DOHH2 (cell line): Measurements from ENCODE around the gene ASPSCR1.
"Not testable (repeated sequence)": the region's sequence is repeated elsewhere in the genome, so short reads cannot be mapped to it uniquely, and the experiment has no call there.

ENCODE experiments used
- H3F3A ChIP-seq: fragments of 200-600 bp; sonication (generic), shearing (Covaris generic); 2 replicates; pipeline ENCODE4 v1.6.0; 2016; ENCODE audit warnings: antibody characterized with exemption, mild to moderate bottlenecking; ENCODE audit not compliant: control insufficient read depth, insufficient read depth
- H3K27ac ChIP-seq: fragments of 200-600 bp; sonication (generic); 2 replicates; pipeline ENCODE4 v1.5.1; 2014; ENCODE audit warnings: low read depth, mild to moderate bottlenecking, low read length, moderate library complexity
- H3K27me3 ChIP-seq: fragments of 200-600 bp; sonication (generic); 2 replicates; pipeline ENCODE4 v1.6.1; 2014; ENCODE audit warnings: mild to moderate bottlenecking, low read length, mixed read lengths; ENCODE audit not compliant: control insufficient read depth
- H3K36me3 ChIP-seq: fragments of 200-600 bp; sonication (generic); 2 replicates; pipeline ENCODE4 v1.6.1; 2014; ENCODE audit warnings: mild to moderate bottlenecking, low read length, moderate library complexity, mixed read lengths; ENCODE audit not compliant: control insufficient read depth
- H3K4me1 ChIP-seq: fragments of 200-600 bp; sonication (generic); 2 replicates; pipeline ENCODE4 v1.6.1; 2014; ENCODE audit warnings: mild to moderate bottlenecking, low read length, mixed read lengths; ENCODE audit not compliant: control insufficient read depth
- H3K4me2 ChIP-seq: fragments of 200-600 bp; sonication (generic); 2 replicates; pipeline ENCODE4 v1.6.0; 2014; ENCODE audit warnings: mild to moderate bottlenecking, low read length, moderate library complexity
- H3K4me3 ChIP-seq: fragments of 200-600 bp; sonication (generic); 2 replicates; pipeline ENCODE4 v1.5.1; 2014; ENCODE audit warnings: mild to moderate bottlenecking, low read length, mixed read lengths
- H3K79me2 ChIP-seq: fragments of 200-600 bp; sonication (generic); 2 replicates; pipeline ENCODE4 v1.6.1; 2014; ENCODE audit warnings: mild to moderate bottlenecking, low read length, mixed read lengths; ENCODE audit not compliant: control insufficient read depth
- H3K9me2 ChIP-seq: fragments of 200-600 bp; sonication (generic); replicated peaks from 2 replicates; pipeline ENCODE4 v1.6.1; 2014; ENCODE audit warnings: mild to moderate bottlenecking, low read length, mixed read lengths; ENCODE audit not compliant: control insufficient read depth
- H3K9me3 ChIP-seq: fragments of 200-600 bp; sonication (generic); 2 replicates; pipeline ENCODE4 v1.6.1; 2014; ENCODE audit warnings: antibody characterized with exemption, low read length, mixed read lengths; ENCODE audit not compliant: control insufficient read depth, insufficient read depth
- H4K20me1 ChIP-seq: fragments of 200-600 bp; sonication (generic); 2 replicates; pipeline ENCODE4 v1.6.0; 2014; ENCODE audit warnings: low read depth, mild to moderate bottlenecking, antibody characterized with exemption, low read length, moderate library complexity; ENCODE audit not compliant: control insufficient read depth, insufficient read depth
- EZH2phosphoT487 ChIP-seq: fragments of 200-600 bp; sonication (generic); IDR thresholded peaks from 2 replicates; pipeline ENCODE4 v1.6.1; 2017; ENCODE audit warnings: borderline replicate concordance, mild to moderate bottlenecking, antibody characterized with exemption, low read length, moderate library complexity, mixed read lengths
- TF ChIP-seq, protein P1 (sequence below): fragments of 200-600 bp; sonication (generic); IDR thresholded peaks from one replicate; pipeline ENCODE4 v1.5.1; 2014; ENCODE audit warnings: antibody characterized with exemption, mild to moderate bottlenecking, low read depth, low read length; ENCODE audit not compliant: poor library complexity, severe bottlenecking

Gene ASPSCR1

DNA sequence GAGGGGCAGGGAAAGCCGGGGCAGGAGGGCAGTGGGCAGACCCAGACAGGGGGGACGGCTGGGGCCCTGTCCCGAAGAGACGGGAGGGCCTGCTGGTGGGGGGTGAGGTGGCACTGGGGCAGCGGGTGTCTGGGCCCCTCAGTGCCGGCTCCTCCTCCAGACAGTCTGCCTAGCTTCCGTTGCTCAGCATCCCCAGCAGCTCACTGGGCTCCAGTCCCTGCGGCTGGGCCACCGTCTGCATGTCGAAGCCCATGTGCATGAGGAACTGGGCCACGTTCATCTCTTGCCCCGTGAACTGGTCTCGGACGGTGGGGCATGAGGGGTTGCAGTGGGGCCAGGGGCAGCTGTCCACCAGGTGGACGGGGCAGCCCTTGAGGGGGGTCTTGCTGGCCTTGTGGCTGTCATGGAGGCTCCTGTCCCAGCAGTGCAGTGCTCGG, 24.6 kb upstream of the ASPSCR1 start:
- no peak overlapping the region for H3K4me3 ChIP-seq
- H3K27ac ChIP-seq = no peak overlapping the region
- H3K4me2 ChIP-seq = no peak overlapping the region

GRCh38 chr17:81953443-81953842, 24.0 kb upstream of the ASPSCR1 start:
- H3K4me3 ChIP-seq, H4K20me1 ChIP-seq, H3K79me2 ChIP-seq, H3K4me2 ChIP-seq, H3K9me3 ChIP-seq, H3K36me3 ChIP-seq, H3K27me3 ChIP-seq, H3K4me1 ChIP-seq, H3K9me2 ChIP-seq, H3K27ac ChIP-seq, H3F3A ChIP-seq: not testable (repeated sequence)

More for the DNA sequence above, 24.6 kb upstream of the ASPSCR1 start:
- peaks cover under 1% of the 10 kb centered on the region; the same call in 1 of the 2 replicates for H3K27me3 ChIP-seq
- H3K9me3 ChIP-seq = no peaks in the 10 kb centered on the region
- no peaks in the 10 kb centered on the region for H3K9me2 ChIP-seq
- peaks cover 3% of the 10 kb centered on the region; the same call in 1 of the 2 replicates for H3K4me1 ChIP-seq
- H4K20me1 ChIP-seq = no peaks in the 10 kb centered on the region
- H3F3A ChIP-seq = no peaks in the 10 kb centered on the region
- H3K36me3 ChIP-seq = no peaks in the 10 kb centered on the region
- H3K79me2 ChIP-seq = no peaks in the 10 kb centered on the region
- TF ChIP-seq EZH2phosphoT487 = no peak
- TF ChIP-seq, protein P1, sequence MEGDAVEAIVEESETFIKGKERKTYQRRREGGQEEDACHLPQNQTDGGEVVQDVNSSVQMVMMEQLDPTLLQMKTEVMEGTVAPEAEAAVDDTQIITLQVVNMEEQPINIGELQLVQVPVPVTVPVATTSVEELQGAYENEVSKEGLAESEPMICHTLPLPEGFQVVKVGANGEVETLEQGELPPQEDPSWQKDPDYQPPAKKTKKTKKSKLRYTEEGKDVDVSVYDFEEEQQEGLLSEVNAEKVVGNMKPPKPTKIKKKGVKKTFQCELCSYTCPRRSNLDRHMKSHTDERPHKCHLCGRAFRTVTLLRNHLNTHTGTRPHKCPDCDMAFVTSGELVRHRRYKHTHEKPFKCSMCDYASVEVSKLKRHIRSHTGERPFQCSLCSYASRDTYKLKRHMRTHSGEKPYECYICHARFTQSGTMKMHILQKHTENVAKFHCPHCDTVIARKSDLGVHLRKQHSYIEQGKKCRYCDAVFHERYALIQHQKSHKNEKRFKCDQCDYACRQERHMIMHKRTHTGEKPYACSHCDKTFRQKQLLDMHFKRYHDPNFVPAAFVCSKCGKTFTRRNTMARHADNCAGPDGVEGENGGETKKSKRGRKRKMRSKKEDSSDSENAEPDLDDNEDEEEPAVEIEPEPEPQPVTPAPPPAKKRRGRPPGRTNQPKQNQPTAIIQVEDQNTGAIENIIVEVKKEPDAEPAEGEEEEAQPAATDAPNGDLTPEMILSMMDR = no peak

GRCh38 chr17:81954131-81955057, 23.0 kb upstream of the ASPSCR1 start:
- TF ChIP-seq EZH2phosphoT487 = no peak
- TF ChIP-seq, protein P1 = no peak
- Histone ChIP-seq H3K79me2 (no peaks in the 10 kb centered on the region), H3K4me3 (no peak overlapping the region), H3K9me3 (no peaks in the 10 kb centered on the region), H3K27ac (no peak overlapping the region), H3K4me2 (no peak overlapping the region), H3K36me3 (no peaks in the 10 kb centered on the region), H3F3A (no peaks in the 10 kb centered on the region), H3K9me2 (no peaks in the 10 kb centered on the region), H4K20me1 (no peaks in the 10 kb centered on the region), H3K4me1 (peaks cover 5% of the 10 kb centered on the region; the same call in 1 of the 2 replicates), H3K27me3 (peaks cover 16% of the 10 kb centered on the region)

- no peaks in the 10 kb centered on the region for H3K79me2 ChIP-seq
- H3K9me3 ChIP-seq = no peaks in the 10 kb centered on the region
- no peaks in the 10 kb centered on the region for H3F3A ChIP-seq
- no peaks in the 10 kb centered on the region for H3K9me2 ChIP-seq
- no peak overlapping the region for H3K27ac ChIP-seq
- peaks cover 20% of the 10 kb centered on the region for H3K27me3 ChIP-seq
- H4K20me1 ChIP-seq = no peaks in the 10 kb centered on the region
- TF ChIP-seq EZH2phosphoT487 = no peak
- TF ChIP-seq, protein P1 = no peak
- H3K36me3 ChIP-seq = no peaks in the 10 kb centered on the region
- peaks cover 10% of the 10 kb centered on the region; the same call in 1 of the 2 replicates for H3K4me1 ChIP-seq
- H3K4me2 ChIP-seq = no peak overlapping the region
- H3K4me3 ChIP-seq = no peak overlapping the region
Measured at GRCh38 chr17:81955058-81955681, 22.3 kb upstream of the ASPSCR1 start.
